Neural progenitor cell (in vitro differentiated cells): ENCODE results near the gene OGDHL.

Experiments
- EZH2phosphoT487 ChIP-seq: fragments of 200-600 bp; sonication (generic); IDR thresholded peaks from 2 replicates; pipeline ENCODE4 v1.6.1; 2017; ENCODE audit warnings: antibody characterized with exemption
- TF ChIP-seq, protein P1 (sequence below): fragments of 200-600 bp; sonication (generic); IDR thresholded peaks from 2 replicates; pipeline ENCODE4 v1.5.1; 2017; ENCODE audit warnings: antibody characterized with exemption, mild to moderate bottlenecking

DNA sequence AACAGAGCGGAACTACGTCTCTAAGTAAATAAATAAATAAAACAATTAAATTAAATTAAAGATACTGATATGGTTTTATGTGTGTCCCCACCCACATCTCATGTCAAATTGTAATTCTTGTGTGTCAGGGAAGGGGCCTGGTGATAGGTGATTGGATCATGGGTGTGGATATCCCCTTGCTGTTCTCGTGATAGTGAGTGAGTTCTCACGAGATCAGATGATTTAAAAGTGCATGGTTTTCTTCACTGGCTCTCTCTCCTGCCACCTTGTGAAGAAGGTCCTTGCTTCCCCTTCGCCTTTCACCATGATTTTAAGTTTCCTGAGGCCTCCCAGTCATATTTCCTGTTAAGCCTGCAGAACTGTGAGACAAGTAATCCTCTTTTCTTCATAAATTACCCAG is 29.0 kb upstream of the OGDHL start:
- TF ChIP-seq, protein P1, sequence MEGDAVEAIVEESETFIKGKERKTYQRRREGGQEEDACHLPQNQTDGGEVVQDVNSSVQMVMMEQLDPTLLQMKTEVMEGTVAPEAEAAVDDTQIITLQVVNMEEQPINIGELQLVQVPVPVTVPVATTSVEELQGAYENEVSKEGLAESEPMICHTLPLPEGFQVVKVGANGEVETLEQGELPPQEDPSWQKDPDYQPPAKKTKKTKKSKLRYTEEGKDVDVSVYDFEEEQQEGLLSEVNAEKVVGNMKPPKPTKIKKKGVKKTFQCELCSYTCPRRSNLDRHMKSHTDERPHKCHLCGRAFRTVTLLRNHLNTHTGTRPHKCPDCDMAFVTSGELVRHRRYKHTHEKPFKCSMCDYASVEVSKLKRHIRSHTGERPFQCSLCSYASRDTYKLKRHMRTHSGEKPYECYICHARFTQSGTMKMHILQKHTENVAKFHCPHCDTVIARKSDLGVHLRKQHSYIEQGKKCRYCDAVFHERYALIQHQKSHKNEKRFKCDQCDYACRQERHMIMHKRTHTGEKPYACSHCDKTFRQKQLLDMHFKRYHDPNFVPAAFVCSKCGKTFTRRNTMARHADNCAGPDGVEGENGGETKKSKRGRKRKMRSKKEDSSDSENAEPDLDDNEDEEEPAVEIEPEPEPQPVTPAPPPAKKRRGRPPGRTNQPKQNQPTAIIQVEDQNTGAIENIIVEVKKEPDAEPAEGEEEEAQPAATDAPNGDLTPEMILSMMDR, result no peak
- TF ChIP-seq EZH2phosphoT487, result no peak
